Measurements from ENCODE around the gene BATF2.

The BATF2 gene

GRCh38 chr11:64959498-64959897 is 37.3 kb downstream of the BATF2 start:
- ChIA-PET CTCF (no interaction called here), POLR2A (ENCODE audit: low non-redundant PET) (no interaction called here)
- DNase-seq (ENCODE audit: low spot score): no peak
- no peak overlapping the region for H3K27ac ChIP-seq
- no peak for TF ChIP-seq CTCF (conservative IDR thresholded peaks at IDR 0.05; ENCODE audit: low read depth)

GRCh38 chr11:64954201-64954600 is 42.6 kb downstream of the BATF2 start:
- ChIA-PET POLR2A (ENCODE audit: low non-redundant PET) (no interaction called here), CTCF (no interaction called here)
- no peak overlapping the region for H3K27ac ChIP-seq
- no peak for TF ChIP-seq CTCF (conservative IDR thresholded peaks at IDR 0.05; ENCODE audit: low read depth)
- DNase-seq (ENCODE audit: low spot score): no peak

- ChIA-PET POLR2A (ENCODE audit: low non-redundant PET) (no interaction called here), CTCF (interaction anchor here (0.6 to 1.3 kb wide), 2 partner anchors 9 to 63 kb away, joined by 3 to 5 read pairs; no protein-coding TSS in a partner anchor)
- no peak overlapping the region for H3K27ac ChIP-seq
- DNase-seq (ENCODE audit: low spot score): no peak
- TF ChIP-seq CTCF (conservative IDR thresholded peaks at IDR 0.05; ENCODE audit: low read depth): no peak
Observed at GRCh38 chr11:64951529-64951928, 45.2 kb downstream of the BATF2 start.

- ChIA-PET CTCF (no interaction called here), POLR2A (ENCODE audit: low non-redundant PET) (no interaction called here)
- no peak for TF ChIP-seq CTCF (conservative IDR thresholded peaks at IDR 0.05; ENCODE audit: low read depth)
- no peak for DNase-seq (ENCODE audit: low spot score)
- H3K27ac ChIP-seq: no peak overlapping the region
Observed at GRCh38 chr11:64947208-64947814, 49.5 kb downstream of the BATF2 start.

Data from RWPE1 (cell line).